MM.1S (cell line): Measurements from ENCODE around the gene TPCN1.
A peak's percentile ranks its signal among the peaks of the same experiment; 100 is the strongest.

ENCODE experiments used
- DNase-seq: peaks from one replicate; pipeline ENCODE4 v3.0.0-alpha.2; 2015
- H2AFZ ChIP-seq: fragments of 300-600 bp; sonication (generic); 2 replicates; pipeline ENCODE4 v1.6.0; 2016; ENCODE audit warnings: antibody characterized with exemption, low read length
- H3F3A ChIP-seq: fragments of 300-600 bp; sonication (generic); 2 replicates; pipeline ENCODE4 v1.6.1; 2016; ENCODE audit warnings: mild to moderate bottlenecking, antibody characterized with exemption, low read length, moderate library complexity, mixed read lengths; ENCODE audit not compliant: insufficient read depth
- H3K27ac ChIP-seq: fragments of 300-600 bp; sonication (generic); 2 replicates; pipeline ENCODE4 v1.5.1; 2016; ENCODE audit warnings: mild to moderate bottlenecking, low read length
- H3K27me3 ChIP-seq: fragments of 300-600 bp; sonication (generic); replicated peaks from 2 replicates; pipeline ENCODE4 v1.6.0; 2016; ENCODE audit warnings: low read length; ENCODE audit not compliant: insufficient read depth
- H3K36me3 ChIP-seq: fragments of 300-600 bp; sonication (generic); replicated peaks from 2 replicates; pipeline ENCODE4 v1.6.1; 2016; ENCODE audit warnings: mild to moderate bottlenecking, low read length, mixed read lengths; ENCODE audit not compliant: insufficient read depth
- H3K4me1 ChIP-seq: fragments of 300-600 bp; sonication (generic); 2 replicates; pipeline ENCODE4 v1.6.1; 2016; ENCODE audit warnings: low read length, mixed read lengths
- H3K4me2 ChIP-seq: fragments of 300-600 bp; sonication (generic); 2 replicates; pipeline ENCODE4 v1.6.0; 2016; ENCODE audit warnings: low read depth, low read length
- H3K4me3 ChIP-seq: fragments of 300-600 bp; sonication (generic); 2 replicates; pipeline ENCODE4 v1.5.1; 2016; ENCODE audit warnings: low read length, mixed read lengths
- H3K79me2 ChIP-seq: fragments of 300-600 bp; sonication (generic); 2 replicates; pipeline ENCODE4 v1.6.1; 2016; ENCODE audit warnings: mixed run types, low read length, mixed read lengths
- H3K9ac ChIP-seq: fragments of 300-600 bp; sonication (generic); 2 replicates; pipeline ENCODE4 v1.6.1; 2016; ENCODE audit warnings: low read length, mixed read lengths
- H3K9me2 ChIP-seq: fragments of 300-600 bp; sonication (generic); replicated peaks from 2 replicates; pipeline ENCODE4 v1.6.1; 2016; ENCODE audit warnings: mild to moderate bottlenecking, low read length, mixed read lengths; ENCODE audit not compliant: insufficient read depth
- H3K9me3 ChIP-seq: fragments of 300-600 bp; sonication (generic); replicated peaks from 2 replicates; pipeline ENCODE4 v1.6.1; 2016; ENCODE audit warnings: mild to moderate bottlenecking, low read length, mixed read lengths; ENCODE audit not compliant: insufficient read depth
- H4K20me1 ChIP-seq: fragments of 300-600 bp; sonication (generic); 2 replicates; pipeline ENCODE4 v1.6.1; 2016; ENCODE audit warnings: mild to moderate bottlenecking, low read length, moderate library complexity, mixed read lengths; ENCODE audit not compliant: insufficient read depth
- CTCF ChIP-seq: fragments of 300-600 bp; sonication (generic); IDR thresholded peaks from 2 replicates; pipeline ENCODE4 v1.5.1; 2016; ENCODE audit warnings: antibody characterized with exemption, low read length, mixed read lengths
- EZH2 ChIP-seq: fragments of 300-600 bp; sonication (generic); optimal IDR thresholded peaks from 2 replicates; pipeline ENCODE3; 2017; ENCODE audit warnings: low read depth, mild to moderate bottlenecking, antibody characterized with exemption, low read length, mixed read lengths
- EZH2phosphoT487 ChIP-seq: fragments of 300-600 bp; sonication (generic); IDR thresholded peaks from 2 replicates; pipeline ENCODE4 v1.6.1; 2018; ENCODE audit warnings: antibody characterized with exemption, low read length

TPCN1 gene

GRCh38 chr12:113186033-113186365 lies 35.3 kb upstream of the TPCN1 start:
- Histone ChIP-seq H3K9me3 (no peaks in the 10 kb centered on the region), H2AFZ (peak overlapping the region; percentile 74), H3K4me3 (peak overlapping the region; percentile 88), H3K27me3 (no peaks in the 10 kb centered on the region), H4K20me1 (no peaks in the 10 kb centered on the region), H3K9me2 (no peaks in the 10 kb centered on the region), H3F3A (no peaks in the 10 kb centered on the region), H3K4me1 (peaks cover 5% of the 10 kb centered on the region; the same call in 1 of the 2 replicates), H3K79me2 (peaks cover 46% of the 10 kb centered on the region), H3K27ac (peak overlapping the region; percentile 79; the same call in 1 of the 2 replicates), H3K36me3 (no peaks in the 10 kb centered on the region), H3K9ac (peak overlapping the region; percentile 98), H3K4me2 (peak overlapping the region; percentile 66; the same call in 1 of the 2 replicates)
- DNase-seq, result no peak
- no peak for TF ChIP-seq EZH2
- TF ChIP-seq EZH2phosphoT487, result no peak
- no peak for TF ChIP-seq CTCF

- no peak overlapping the region for H3K27ac ChIP-seq
- no peaks in the 10 kb centered on the region for H3K36me3 ChIP-seq
- peak overlapping the region; percentile 88; the same call in 1 of the 2 replicates for H3K4me3 ChIP-seq
- H2AFZ ChIP-seq, result no peak overlapping the region
- peaks cover 5% of the 10 kb centered on the region; the same call in 1 of the 2 replicates for H3K4me1 ChIP-seq
- H3K79me2 ChIP-seq, result peaks cover 42% of the 10 kb centered on the region
- H3F3A ChIP-seq, result no peaks in the 10 kb centered on the region
- peak overlapping the region; percentile 66; the same call in 1 of the 2 replicates for H3K4me2 ChIP-seq
- no peak for DNase-seq
- H3K9me2 ChIP-seq, result no peaks in the 10 kb centered on the region
- H3K27me3 ChIP-seq, result no peaks in the 10 kb centered on the region
- H4K20me1 ChIP-seq, result no peaks in the 10 kb centered on the region
- no peak overlapping the region for H3K9ac ChIP-seq
- TF ChIP-seq EZH2phosphoT487, result no peak
- TF ChIP-seq CTCF, result no peak
- no peak for TF ChIP-seq EZH2
- H3K9me3 ChIP-seq, result no peaks in the 10 kb centered on the region
Observed at GRCh38 chr12:113186666-113187325, 34.5 kb upstream of the TPCN1 start.

GRCh38 chr12:113189361-113189760 lies 31.9 kb upstream of the TPCN1 start:
- Histone ChIP-seq H4K20me1 (no peaks in the 10 kb centered on the region), H3K4me3 (no peak overlapping the region), H2AFZ (no peak overlapping the region), H3K79me2 (peaks cover 18% of the 10 kb centered on the region), H3K9me3 (no peaks in the 10 kb centered on the region), H3F3A (no peaks in the 10 kb centered on the region), H3K9me2 (no peaks in the 10 kb centered on the region), H3K4me1 (peaks cover 5% of the 10 kb centered on the region; the same call in 1 of the 2 replicates), H3K27ac (no peak overlapping the region), H3K36me3 (no peaks in the 10 kb centered on the region), H3K27me3 (no peaks in the 10 kb centered on the region), H3K9ac (no peak overlapping the region), H3K4me2 (no peak overlapping the region)
- no peak for TF ChIP-seq EZH2
- no peak for TF ChIP-seq EZH2phosphoT487
- TF ChIP-seq CTCF, result no peak
- no peak for DNase-seq
